Measurements from ENCODE around the gene DUSP10. TPM values are rescaled to one million over a fixed set of nuclear protein-coding genes. Genes with fewer than 3 reads are reported as not detected.

Gene DUSP10
- total RNA-seq, 1 donor = 26.8 TPM

DNA sequence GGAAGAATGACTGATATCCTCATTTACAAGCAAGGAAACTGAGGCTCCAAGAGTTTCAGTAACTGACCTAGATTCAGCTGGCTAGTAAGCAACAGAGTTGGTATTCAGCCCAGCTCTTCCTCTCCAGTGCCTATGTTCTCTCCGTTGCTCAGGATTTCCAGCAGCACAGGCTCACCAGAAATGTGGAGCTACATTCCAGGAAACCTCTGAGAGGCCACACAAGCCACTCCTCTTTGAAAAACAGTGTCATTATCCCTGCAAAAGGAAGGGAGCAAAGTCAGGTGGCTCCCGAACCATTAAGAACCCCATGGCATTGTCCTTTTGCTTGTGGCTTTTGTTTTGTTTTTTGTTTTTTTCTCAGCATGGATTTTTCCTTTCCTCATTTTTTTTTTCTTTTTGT lies 40.6 kb upstream of the DUSP10 start:
- no peak overlapping the region for H3K4me3 ChIP-seq (ENCODE audit: low read depth, low read length)
- TF ChIP-seq, protein P1, sequence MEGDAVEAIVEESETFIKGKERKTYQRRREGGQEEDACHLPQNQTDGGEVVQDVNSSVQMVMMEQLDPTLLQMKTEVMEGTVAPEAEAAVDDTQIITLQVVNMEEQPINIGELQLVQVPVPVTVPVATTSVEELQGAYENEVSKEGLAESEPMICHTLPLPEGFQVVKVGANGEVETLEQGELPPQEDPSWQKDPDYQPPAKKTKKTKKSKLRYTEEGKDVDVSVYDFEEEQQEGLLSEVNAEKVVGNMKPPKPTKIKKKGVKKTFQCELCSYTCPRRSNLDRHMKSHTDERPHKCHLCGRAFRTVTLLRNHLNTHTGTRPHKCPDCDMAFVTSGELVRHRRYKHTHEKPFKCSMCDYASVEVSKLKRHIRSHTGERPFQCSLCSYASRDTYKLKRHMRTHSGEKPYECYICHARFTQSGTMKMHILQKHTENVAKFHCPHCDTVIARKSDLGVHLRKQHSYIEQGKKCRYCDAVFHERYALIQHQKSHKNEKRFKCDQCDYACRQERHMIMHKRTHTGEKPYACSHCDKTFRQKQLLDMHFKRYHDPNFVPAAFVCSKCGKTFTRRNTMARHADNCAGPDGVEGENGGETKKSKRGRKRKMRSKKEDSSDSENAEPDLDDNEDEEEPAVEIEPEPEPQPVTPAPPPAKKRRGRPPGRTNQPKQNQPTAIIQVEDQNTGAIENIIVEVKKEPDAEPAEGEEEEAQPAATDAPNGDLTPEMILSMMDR (IDR thresholded peaks at IDR 0.05; ENCODE audit: insufficient read depth, low read length) = no peak
- no peak for DNase-seq (ENCODE audit: low read depth)

DNA sequence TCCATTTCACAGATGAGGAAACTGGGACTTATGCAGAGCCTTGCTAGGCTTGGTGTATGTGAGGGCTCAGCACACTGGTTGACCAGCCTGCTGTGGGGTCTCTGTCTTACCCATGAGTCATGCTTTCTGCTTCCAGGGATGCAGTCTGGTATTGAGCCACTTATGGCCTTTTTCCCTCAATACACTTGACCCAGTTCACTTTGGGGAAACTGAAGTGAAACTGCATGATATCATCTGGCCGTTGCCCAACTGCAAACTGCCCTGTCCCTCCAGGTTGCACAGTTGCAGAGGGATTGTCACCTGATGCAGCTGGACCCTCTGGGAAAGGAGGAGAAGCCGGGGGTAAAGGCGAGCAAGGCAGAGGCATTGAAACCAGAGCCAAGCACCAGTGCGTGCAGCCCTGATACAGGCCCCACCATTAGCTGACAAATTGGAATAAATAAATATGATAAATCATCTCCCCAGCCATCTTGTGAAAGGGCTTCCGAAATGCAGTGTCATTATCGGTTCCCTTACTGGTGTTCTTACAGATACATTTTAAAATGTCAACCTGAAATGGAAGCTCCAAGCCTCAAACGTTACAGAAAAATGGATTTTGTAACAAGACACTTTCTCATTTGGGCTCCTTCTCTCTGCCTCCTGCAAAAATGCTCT lies 39.3 kb upstream of the DUSP10 start:
- TF ChIP-seq, protein P1 (IDR thresholded peaks at IDR 0.05; ENCODE audit: insufficient read depth, low read length) = no peak
- no peak for DNase-seq (ENCODE audit: low read depth)
- H3K4me3 ChIP-seq (ENCODE audit: low read depth, low read length) = no peak overlapping the region

DNA sequence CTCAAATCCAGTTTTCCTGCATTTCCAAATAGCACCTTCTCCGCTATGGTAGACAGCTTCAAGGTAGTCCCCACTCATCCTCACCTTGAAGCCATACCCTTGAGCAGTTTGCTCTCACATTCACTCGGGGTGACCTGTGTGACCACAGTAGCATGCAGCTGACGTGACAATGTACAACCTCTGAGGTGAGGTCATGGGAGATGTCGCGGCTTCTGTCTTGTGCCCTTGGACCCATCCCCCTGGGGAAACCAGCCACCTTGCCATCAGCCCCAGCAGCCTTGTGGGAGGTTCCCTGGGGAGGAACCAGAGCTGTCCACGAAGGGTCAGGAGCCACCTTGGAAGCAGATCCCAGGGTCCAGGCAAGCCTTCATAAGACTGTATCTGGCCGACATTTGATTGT lies 38.3 kb upstream of the DUSP10 start:
- H3K4me3 ChIP-seq (ENCODE audit: low read depth, low read length) = no peak overlapping the region
- TF ChIP-seq, protein P1 (IDR thresholded peaks at IDR 0.05; ENCODE audit: insufficient read depth, low read length) = no peak
- no peak for DNase-seq (ENCODE audit: low read depth)

DNA sequence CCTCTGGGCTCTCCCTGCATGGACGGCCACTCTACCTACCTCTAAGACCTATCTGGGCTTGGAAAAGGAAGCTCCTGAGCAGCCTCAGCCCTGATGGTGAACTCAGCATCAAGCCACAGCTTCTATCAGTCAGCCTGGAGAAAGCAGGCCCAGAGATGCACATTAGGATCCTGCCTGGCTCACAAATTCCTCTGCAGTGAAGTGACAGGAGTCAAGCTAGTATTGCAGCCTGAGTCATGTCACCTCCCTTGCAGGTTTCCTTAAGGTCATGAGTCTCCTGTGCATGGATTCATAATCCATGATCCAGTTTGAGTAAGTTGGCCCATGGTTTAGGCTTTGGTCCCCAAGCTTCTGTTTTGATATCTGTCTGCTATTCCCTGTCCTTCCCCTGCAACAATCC lies 37.9 kb upstream of the DUSP10 start:
- TF ChIP-seq, protein P1 (IDR thresholded peaks at IDR 0.05; ENCODE audit: insufficient read depth, low read length) = no peak
- DNase-seq (ENCODE audit: low read depth) = no peak
- no peak overlapping the region for H3K4me3 ChIP-seq (ENCODE audit: low read depth, low read length)

DNA sequence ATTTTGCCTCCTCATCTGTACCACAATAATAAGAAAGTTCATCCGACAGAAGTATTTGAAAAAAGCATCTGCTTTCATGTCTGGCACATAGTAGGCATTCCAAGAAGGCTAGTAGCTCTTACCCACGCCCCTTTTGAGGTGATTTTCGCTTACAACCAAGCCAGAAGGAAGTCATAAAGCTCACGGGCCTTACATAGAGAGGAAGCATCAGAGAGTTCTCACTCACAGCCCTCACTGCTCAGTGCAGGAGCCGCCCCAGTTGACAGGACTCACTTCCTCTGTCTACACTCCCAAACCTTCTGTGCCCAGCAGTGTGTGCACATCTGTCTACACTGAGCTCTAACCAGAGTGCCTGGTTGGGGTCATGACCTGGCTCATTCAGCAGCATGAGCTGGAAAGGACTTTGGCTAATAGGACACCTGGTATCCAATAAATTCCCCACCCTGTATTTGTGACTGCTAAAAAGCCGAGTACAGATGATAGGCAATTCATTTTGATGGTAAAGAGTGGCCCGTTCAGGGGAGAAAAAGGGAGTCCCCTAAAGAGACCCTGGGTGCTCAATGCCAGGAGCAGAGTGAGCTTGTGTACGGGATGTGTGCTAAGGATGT lies 36.8 kb upstream of the DUSP10 start:
- no peak for DNase-seq (ENCODE audit: low read depth)
- H3K4me3 ChIP-seq (ENCODE audit: low read depth, low read length) = no peak overlapping the region
- TF ChIP-seq, protein P1 (IDR thresholded peaks at IDR 0.05; ENCODE audit: insufficient read depth, low read length) = no peak

DNA sequence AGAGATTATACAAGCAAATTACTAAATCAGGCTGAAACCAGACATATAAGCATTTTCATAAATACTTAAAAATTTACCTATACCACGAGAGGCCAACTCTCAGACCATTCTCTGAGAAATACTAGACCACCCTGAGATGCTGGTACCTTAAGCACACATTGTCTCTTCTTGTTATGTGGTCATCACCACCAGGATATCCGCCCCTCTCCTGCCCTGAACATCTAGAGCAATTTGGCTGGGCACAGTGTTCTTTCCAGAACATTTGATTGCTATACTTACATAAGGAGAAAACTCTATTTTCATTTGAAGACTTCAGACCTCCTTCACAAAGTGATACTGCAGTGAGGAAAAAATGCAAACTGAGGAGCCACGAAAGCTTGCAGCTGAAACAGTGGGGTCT lies 36.2 kb upstream of the DUSP10 start:
- H3K4me3 ChIP-seq (ENCODE audit: low read depth, low read length) = no peak overlapping the region
- TF ChIP-seq, protein P1 (IDR thresholded peaks at IDR 0.05; ENCODE audit: insufficient read depth, low read length) = no peak
- no peak for DNase-seq (ENCODE audit: low read depth)

All from fibroblast of the aortic adventitia (primary cell).